ENCODE data around the gene STARD3. TPM values are rescaled to one million over a fixed set of nuclear protein-coding genes. Genes with fewer than 3 reads are reported as not detected.

The STARD3 gene
- total and polyA plus RNA-seq, 9 of the 15 experiments (the other 6 are each of a cell fraction or from before 2014, with no cell fraction given), result 0.63 to 87.0 (median 46.0) TPM

DNA sequence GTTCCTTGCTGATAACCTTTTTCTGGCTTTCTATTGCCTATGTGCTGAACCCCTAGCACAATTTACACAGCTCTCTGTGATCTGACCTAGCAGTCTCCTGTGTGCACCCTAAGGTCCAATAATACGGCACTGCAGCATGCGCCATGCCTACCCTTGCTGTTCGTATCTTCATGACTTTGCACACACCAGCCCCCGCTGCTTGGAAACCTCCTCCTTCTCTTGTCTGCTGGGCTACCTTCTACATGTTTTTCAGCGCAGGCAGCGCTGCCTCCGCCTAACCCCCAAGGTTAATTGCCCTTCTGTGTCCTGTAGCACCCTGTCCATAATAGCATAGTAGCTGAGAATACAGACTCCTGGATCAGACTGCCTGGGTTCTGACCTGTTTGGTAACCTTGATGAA, 1.4 kb downstream of the STARD3 start:
- intact Hi-C loops (cut with micrococcal nuclease), result no loop called here
- 21% methylated on average over 7 of the region's 7 CpGs for WGBS (ENCODE audit: insufficient coverage, low coverage, missing lambda C conversion rate)
- BruUV-seq (replicated peaks), result no TSS peak
- Histone ChIP-seq H3K9me1 (ENCODE audit: control insufficient read depth, insufficient read depth, low read length) (no peaks in the 10 kb centered on the region), H3K4me2 (ENCODE audit: insufficient read depth, low read length) (peak overlapping the region; percentile 94), H3K4me1 (replicated peaks in 1 of 2; ENCODE audit: control insufficient read depth in 2 of 2, insufficient read depth in 2 of 2, low read length in 2 of 2) (peaks cover 63 to 68% of the 10 kb centered on the region in 2 experiments), H4K20me1 (replicated peaks; ENCODE audit: control insufficient read depth, insufficient read depth, low read length) (peaks cover 26% of the 10 kb centered on the region), H2AFZ (ENCODE audit: low read depth, low read length) (no peak overlapping the region), H3K27ac (ENCODE audit: extremely low read depth, low read depth, low read length) (peak overlapping the region; percentile 31; the same call in 2 of the 3 replicates), H3K9ac (ENCODE audit: insufficient read depth in 1 of 2, low read depth in 2 of 2, low read length in 2 of 2) (peak overlapping the region; percentile 86 to 96), H3K36me3 (ENCODE audit: control insufficient read depth, insufficient read depth, low read length) (peaks cover 11% of the 10 kb centered on the region; the same call in 2 of the 3 replicates), H3K9me3 (replicated peaks; ENCODE audit: control insufficient read depth, insufficient read depth, low read depth, low read length) (no peaks in the 10 kb centered on the region), H3K27me3 (ENCODE audit: control insufficient read depth in 2 of 2, insufficient read depth in 2 of 2, low read length in 2 of 2) (no peaks in the 10 kb centered on the region), H3K79me2 (ENCODE audit: control insufficient read depth, insufficient read depth, low read length) (peaks cover 63% of the 10 kb centered on the region), H3K4me3 (peak overlapping the region; percentile 78)
- FAIRE-seq (peak; percentile 54), ATAC-seq (no peak), DNase-seq (ENCODE audit: extremely low read depth in 1 of 4, low spot score in 3 of 4) (peak in 1 of 4 experiments; percentile 64)
- in situ Hi-C loops (cut with MboI), result no loop called here
- ChIA-PET CTCF (ENCODE audit: low intra/inter-chr PET ratio) (no interaction called here), POLR2A (interaction anchor here (0.6 to 1.9 kb wide), 8 partner anchors 9 to 996 kb away, joined by 3 to 9 read pairs (median 3); no protein-coding TSS in a partner anchor)
- TF ChIP-seq NFE2 (IDR thresholded peaks at IDR 0.05; ENCODE audit: low read depth) (peak; percentile 24; the same call in 1 of the 2 replicates), FIP1L1 (IDR thresholded peaks at IDR 0.05; ENCODE audit: low read depth, low read length, poor library complexity, severe bottlenecking) (no peak), HNRNPLL (IDR thresholded peaks at IDR 0.05; ENCODE audit: low read depth, low read length, poor library complexity, severe bottlenecking) (peak; percentile 86), YY1 (IDR thresholded peaks at IDR 0.05; ENCODE audit: borderline replicate concordance in 1 of 3, control insufficient read depth in 1 of 3, extremely low read depth in 1 of 3, insufficient read depth in 3 of 3, insufficient read length in 1 of 3, insufficient replicate concordance in 2 of 3, low read depth in 1 of 3, low read length in 2 of 3) (peak in 1 of 3 experiments; percentile 8), SRSF7 (optimal IDR thresholded peaks at IDR 0.05; ENCODE audit: low read depth, low read length) (no peak)
- TF ChIP-seq, protein P1, sequence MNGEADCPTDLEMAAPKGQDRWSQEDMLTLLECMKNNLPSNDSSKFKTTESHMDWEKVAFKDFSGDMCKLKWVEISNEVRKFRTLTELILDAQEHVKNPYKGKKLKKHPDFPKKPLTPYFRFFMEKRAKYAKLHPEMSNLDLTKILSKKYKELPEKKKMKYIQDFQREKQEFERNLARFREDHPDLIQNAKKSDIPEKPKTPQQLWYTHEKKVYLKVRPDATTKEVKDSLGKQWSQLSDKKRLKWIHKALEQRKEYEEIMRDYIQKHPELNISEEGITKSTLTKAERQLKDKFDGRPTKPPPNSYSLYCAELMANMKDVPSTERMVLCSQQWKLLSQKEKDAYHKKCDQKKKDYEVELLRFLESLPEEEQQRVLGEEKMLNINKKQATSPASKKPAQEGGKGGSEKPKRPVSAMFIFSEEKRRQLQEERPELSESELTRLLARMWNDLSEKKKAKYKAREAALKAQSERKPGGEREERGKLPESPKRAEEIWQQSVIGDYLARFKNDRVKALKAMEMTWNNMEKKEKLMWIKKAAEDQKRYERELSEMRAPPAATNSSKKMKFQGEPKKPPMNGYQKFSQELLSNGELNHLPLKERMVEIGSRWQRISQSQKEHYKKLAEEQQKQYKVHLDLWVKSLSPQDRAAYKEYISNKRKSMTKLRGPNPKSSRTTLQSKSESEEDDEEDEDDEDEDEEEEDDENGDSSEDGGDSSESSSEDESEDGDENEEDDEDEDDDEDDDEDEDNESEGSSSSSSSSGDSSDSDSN (IDR thresholded peaks at IDR 0.05; ENCODE audit: borderline replicate concordance in 1 of 2, low read depth in 2 of 2, low read length in 2 of 2), result 0 out of 4 replicates have a peak, but pooled peaks of 1 of the 2 experiments have one; percentile 32
